Endothelial cell of umbilical vein (primary cell): ENCODE data around the gene MYADM.

Experiments used
- MYC ChIP-seq: IDR thresholded peaks from one replicate; pipeline ENCODE4 v1.6.1; 2011; ENCODE audit warnings: mild to moderate bottlenecking, low read depth, low read length
- POLR2A ChIP-seq: IDR thresholded peaks from 2 replicates; pipeline ENCODE4 v1.6.1; 2012; ENCODE audit warnings: low read depth, mild to moderate bottlenecking, control low read depth, low read length
- TF ChIP-seq, protein P1 (sequence below), 2 donors: IDR thresholded peaks; 1 replicate in 1 of 2; 2 replicates in 1 of 2; pipeline ENCODE4 v1.5.1; 2011; ENCODE audit warnings: low read length in 2 of 2, mild to moderate bottlenecking in 2 of 2, moderate library complexity in 2 of 2, control low read depth in 1 of 2, inconsistent platforms in 1 of 2, low read depth in 1 of 2; ENCODE audit not compliant: insufficient read depth in 1 of 2; ENCODE audit errors: extremely low read depth in 1 of 2

DNA sequence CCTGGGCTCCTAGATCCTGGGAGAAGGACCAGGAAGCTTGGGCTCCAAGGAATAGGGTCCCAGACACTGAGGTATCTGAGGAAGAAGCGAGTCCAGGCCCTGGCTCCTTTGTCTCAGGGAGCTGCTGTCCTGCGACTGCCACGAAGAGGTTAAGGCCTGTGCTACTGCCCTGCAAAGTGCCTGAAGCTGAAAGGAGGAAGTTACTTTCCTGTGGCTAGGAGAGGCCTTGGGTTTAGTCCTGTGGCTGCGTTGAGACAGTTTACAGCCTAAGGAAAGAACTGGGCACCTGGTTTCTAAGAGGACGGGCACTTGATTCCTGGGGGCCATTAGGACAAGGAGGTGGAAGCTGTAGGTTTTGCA lies 2.8 kb downstream of the MYADM start:
- TF ChIP-seq, protein P1, sequence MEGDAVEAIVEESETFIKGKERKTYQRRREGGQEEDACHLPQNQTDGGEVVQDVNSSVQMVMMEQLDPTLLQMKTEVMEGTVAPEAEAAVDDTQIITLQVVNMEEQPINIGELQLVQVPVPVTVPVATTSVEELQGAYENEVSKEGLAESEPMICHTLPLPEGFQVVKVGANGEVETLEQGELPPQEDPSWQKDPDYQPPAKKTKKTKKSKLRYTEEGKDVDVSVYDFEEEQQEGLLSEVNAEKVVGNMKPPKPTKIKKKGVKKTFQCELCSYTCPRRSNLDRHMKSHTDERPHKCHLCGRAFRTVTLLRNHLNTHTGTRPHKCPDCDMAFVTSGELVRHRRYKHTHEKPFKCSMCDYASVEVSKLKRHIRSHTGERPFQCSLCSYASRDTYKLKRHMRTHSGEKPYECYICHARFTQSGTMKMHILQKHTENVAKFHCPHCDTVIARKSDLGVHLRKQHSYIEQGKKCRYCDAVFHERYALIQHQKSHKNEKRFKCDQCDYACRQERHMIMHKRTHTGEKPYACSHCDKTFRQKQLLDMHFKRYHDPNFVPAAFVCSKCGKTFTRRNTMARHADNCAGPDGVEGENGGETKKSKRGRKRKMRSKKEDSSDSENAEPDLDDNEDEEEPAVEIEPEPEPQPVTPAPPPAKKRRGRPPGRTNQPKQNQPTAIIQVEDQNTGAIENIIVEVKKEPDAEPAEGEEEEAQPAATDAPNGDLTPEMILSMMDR (IDR thresholded peaks at IDR 0.05; ENCODE audit: extremely low read depth in 1 of 2, insufficient read depth in 1 of 2, low read depth in 1 of 2, low read length in 2 of 2) = no peak
- TF ChIP-seq POLR2A = no peak
- TF ChIP-seq MYC = no peak
